Loucy (cell line): Measurements from ENCODE around the gene NF1.

Source experiments
- H2AFZ ChIP-seq: fragments of 200-600 bp; sonication (generic); 2 replicates; pipeline ENCODE4 v1.6.0; 2016; ENCODE audit warnings: antibody characterized with exemption, mild to moderate bottlenecking, low read length, moderate library complexity
- H3F3A ChIP-seq: fragments of 200-600 bp; 2 replicates; pipeline ENCODE4 v1.6.0; 2016; ENCODE audit warnings: antibody characterized with exemption, low read depth, mild to moderate bottlenecking
- H3K27me3 ChIP-seq: fragments of 200-600 bp; sonication (generic); 2 replicates; pipeline ENCODE4 v1.6.1; 2014; ENCODE audit warnings: low read length, mild to moderate bottlenecking; ENCODE audit not compliant: insufficient read depth, poor library complexity, severe bottlenecking
- H3K36me3 ChIP-seq: fragments of 200-600 bp; sonication (generic); 2 replicates; pipeline ENCODE4 v1.6.1; 2016; ENCODE audit warnings: low read length; ENCODE audit not compliant: insufficient read depth
- H3K4me1 ChIP-seq: fragments of 200-600 bp; sonication (generic); 2 replicates; pipeline ENCODE4 v1.5.1; 2014; ENCODE audit warnings: low read length, mild to moderate bottlenecking; ENCODE audit not compliant: insufficient read depth, poor library complexity, severe bottlenecking
- H3K4me2 ChIP-seq: fragments of 200-600 bp; sonication (generic); 2 replicates; pipeline ENCODE4 v1.6.0; 2014; ENCODE audit warnings: antibody characterized with exemption, low read length, low read depth, mild to moderate bottlenecking; ENCODE audit not compliant: poor library complexity, severe bottlenecking
- H3K4me3 ChIP-seq: fragments of 200-600 bp; sonication (generic); 2 replicates; pipeline ENCODE4 v1.5.1; 2014; ENCODE audit warnings: low read length, mild to moderate bottlenecking, mixed read lengths; ENCODE audit not compliant: poor library complexity, severe bottlenecking
- H3K79me2 ChIP-seq: fragments of 200-600 bp; sonication (generic); 2 replicates; pipeline ENCODE4 v1.6.1; 2014; ENCODE audit warnings: low read length; ENCODE audit not compliant: insufficient read depth
- H3K9ac ChIP-seq: fragments of 200-600 bp; sonication (generic); 2 replicates; pipeline ENCODE4 v1.6.0; 2014; ENCODE audit warnings: mild to moderate bottlenecking, low read depth, low read length, moderate library complexity; ENCODE audit not compliant: poor library complexity, severe bottlenecking
- H3K9me2 ChIP-seq: fragments of 200-600 bp; sonication (generic); replicated peaks from 2 replicates; pipeline ENCODE4 v1.6.1; 2016; ENCODE audit warnings: low read depth, low read length, mixed read lengths
- H3K9me3 ChIP-seq: fragments of 200-600 bp; sonication (generic); 2 replicates; pipeline ENCODE4 v1.6.1; 2014; ENCODE audit warnings: mild to moderate bottlenecking, antibody characterized with exemption, low read length, low read depth; ENCODE audit not compliant: insufficient read depth
- H4K20me1 ChIP-seq: fragments of 200-600 bp; sonication (generic); 2 replicates; pipeline ENCODE4 v1.6.0; 2014; ENCODE audit warnings: antibody characterized with exemption, low read length, mild to moderate bottlenecking; ENCODE audit not compliant: insufficient read depth, poor library complexity, severe bottlenecking
- EZH2phosphoT487 ChIP-seq: fragments of 200-600 bp; IDR thresholded peaks from 2 replicates; pipeline ENCODE4 v1.6.1; 2018; ENCODE audit warnings: antibody characterized with exemption, mild to moderate bottlenecking, moderate library complexity, borderline replicate concordance
- TF ChIP-seq, protein P1 (sequence below): fragments of 200-600 bp; sonication (generic); conservative IDR thresholded peaks from 2 replicates; pipeline ENCODE4 v1.5.1; 2014; ENCODE audit warnings: mild to moderate bottlenecking, antibody characterized with exemption, low read length

Gene NF1

GRCh38 chr17:31385428-31386285 is 290.9 kb downstream of the NF1 start:
- TF ChIP-seq EZH2phosphoT487, result no peak
- TF ChIP-seq, protein P1, sequence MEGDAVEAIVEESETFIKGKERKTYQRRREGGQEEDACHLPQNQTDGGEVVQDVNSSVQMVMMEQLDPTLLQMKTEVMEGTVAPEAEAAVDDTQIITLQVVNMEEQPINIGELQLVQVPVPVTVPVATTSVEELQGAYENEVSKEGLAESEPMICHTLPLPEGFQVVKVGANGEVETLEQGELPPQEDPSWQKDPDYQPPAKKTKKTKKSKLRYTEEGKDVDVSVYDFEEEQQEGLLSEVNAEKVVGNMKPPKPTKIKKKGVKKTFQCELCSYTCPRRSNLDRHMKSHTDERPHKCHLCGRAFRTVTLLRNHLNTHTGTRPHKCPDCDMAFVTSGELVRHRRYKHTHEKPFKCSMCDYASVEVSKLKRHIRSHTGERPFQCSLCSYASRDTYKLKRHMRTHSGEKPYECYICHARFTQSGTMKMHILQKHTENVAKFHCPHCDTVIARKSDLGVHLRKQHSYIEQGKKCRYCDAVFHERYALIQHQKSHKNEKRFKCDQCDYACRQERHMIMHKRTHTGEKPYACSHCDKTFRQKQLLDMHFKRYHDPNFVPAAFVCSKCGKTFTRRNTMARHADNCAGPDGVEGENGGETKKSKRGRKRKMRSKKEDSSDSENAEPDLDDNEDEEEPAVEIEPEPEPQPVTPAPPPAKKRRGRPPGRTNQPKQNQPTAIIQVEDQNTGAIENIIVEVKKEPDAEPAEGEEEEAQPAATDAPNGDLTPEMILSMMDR, result no peak
- no peaks in the 10 kb centered on the region for H4K20me1 ChIP-seq
- H3K9ac ChIP-seq, result no peak overlapping the region
- no peaks in the 10 kb centered on the region for H3F3A ChIP-seq
- H2AFZ ChIP-seq, result no peak overlapping the region
- no peaks in the 10 kb centered on the region for H3K79me2 ChIP-seq
- H3K4me2 ChIP-seq, result no peak overlapping the region
- H3K9me3 ChIP-seq, result no peaks in the 10 kb centered on the region
- H3K27me3 ChIP-seq, result no peaks in the 10 kb centered on the region
- no peaks in the 10 kb centered on the region for H3K36me3 ChIP-seq
- no peak overlapping the region for H3K4me3 ChIP-seq
- H3K4me1 ChIP-seq, result no peaks in the 10 kb centered on the region
- H3K9me2 ChIP-seq, result no peaks in the 10 kb centered on the region

DNA sequence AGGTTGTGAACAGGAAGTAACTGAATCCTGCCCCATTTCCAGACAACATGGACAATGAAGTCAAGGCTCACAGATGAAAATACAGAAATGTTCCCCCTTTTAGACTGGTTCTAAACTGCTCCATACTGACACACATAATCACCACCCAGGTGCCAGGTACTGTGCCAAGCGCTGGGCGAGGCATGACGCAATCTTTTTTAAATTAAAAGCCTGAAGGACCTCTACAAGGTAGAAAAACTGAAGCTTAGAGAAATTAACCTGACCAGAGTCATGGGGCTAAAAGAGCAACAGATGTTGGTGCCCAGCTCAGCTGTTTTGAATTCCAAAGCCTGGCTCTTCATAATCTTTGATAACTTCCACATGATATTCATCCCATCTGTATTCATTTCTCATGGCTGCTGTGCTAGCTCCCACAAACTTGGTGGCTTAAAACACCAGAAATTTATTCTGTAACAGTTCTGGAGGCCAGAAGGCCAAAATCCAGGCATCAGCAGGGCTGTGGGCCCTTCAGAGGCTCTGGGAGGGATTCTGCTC is 291.8 kb downstream of the NF1 start:
- no peaks in the 10 kb centered on the region for H3K9me3 ChIP-seq
- H3K36me3 ChIP-seq, result no peaks in the 10 kb centered on the region
- no peak overlapping the region for H3K4me2 ChIP-seq

DNA sequence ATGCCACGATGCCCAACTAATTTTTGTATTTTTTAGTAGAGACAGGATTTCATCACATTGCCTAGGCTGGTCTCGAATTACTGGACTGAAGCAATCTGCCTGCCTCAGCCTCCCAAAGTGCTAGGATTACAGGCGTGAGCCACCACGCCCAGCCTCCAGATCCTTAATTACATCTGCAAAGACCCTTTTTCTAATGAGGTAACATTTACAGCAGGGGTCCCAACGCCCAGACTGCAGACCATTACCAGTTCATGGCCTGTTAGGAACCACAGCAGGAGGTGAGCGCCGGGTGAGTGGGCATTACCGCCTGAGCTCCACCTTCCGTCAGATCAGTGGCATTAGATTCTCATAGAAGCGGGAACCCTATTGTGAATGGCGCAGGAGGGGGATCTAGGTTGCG is 292.7 kb downstream of the NF1 start:
- H3K27me3 ChIP-seq, result no peaks in the 10 kb centered on the region

More for the DNA sequence above, 291.8 kb downstream of the NF1 start:
- H3K27me3 ChIP-seq, result no peaks in the 10 kb centered on the region
- H3K4me1 ChIP-seq, result no peaks in the 10 kb centered on the region
- no peaks in the 10 kb centered on the region for H3K9me2 ChIP-seq
- no peaks in the 10 kb centered on the region for H3K79me2 ChIP-seq
- no peak overlapping the region for H3K4me3 ChIP-seq
- TF ChIP-seq, protein P1, result no peak
- TF ChIP-seq EZH2phosphoT487, result no peak
- H3K9ac ChIP-seq, result no peak overlapping the region
- no peak overlapping the region for H2AFZ ChIP-seq
- no peaks in the 10 kb centered on the region for H3F3A ChIP-seq
- no peaks in the 10 kb centered on the region for H4K20me1 ChIP-seq

More for the DNA sequence above, 292.7 kb downstream of the NF1 start:
- Histone ChIP-seq H3K4me3 (no peak overlapping the region), H3K36me3 (no peaks in the 10 kb centered on the region), H3F3A (no peaks in the 10 kb centered on the region), H3K9me2 (no peaks in the 10 kb centered on the region), H4K20me1 (no peaks in the 10 kb centered on the region), H3K9ac (no peak overlapping the region), H3K79me2 (no peaks in the 10 kb centered on the region), H2AFZ (no peak overlapping the region), H3K4me1 (no peaks in the 10 kb centered on the region), H3K4me2 (no peak overlapping the region), H3K9me3 (no peaks in the 10 kb centered on the region)
- TF ChIP-seq, protein P1, result no peak
- TF ChIP-seq EZH2phosphoT487, result no peak
